Measurements from ENCODE around the gene STK33.

The STK33 gene

DNA sequence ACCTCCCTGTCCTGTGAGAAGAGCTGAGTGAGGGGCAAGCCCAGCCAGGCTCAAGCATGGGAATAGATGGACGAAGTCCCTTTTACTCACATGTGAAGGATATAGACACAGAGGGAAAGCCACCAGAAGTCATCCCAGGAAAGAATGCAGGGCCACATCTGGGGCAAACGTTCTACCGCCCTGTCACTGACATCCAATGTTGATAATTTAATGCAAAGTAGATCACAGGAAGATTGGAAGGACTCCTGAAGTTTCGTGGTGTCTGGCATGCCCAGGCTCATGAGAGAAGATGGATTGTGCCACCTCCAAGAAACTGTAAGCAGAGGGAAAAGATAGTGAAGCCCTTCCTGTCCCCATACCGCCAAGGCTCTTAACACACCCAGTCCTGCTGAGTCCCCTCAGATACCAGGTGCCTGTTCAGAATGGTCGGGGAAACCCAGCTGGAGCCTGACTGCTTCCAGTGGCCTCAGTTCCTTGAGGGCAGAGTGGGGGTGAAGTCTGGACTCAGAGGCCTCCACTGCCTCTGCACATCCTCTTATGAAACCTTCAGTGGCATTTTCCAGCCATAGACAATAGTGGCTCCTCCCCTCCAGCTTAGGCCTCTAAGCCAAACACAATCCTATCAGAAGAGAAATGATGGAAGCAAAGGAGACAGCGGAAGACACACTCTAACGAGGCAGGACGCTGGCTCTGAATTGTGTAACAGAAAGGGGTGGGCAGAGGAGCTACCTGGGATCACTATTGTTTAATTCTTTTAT, 7.5 kb upstream of the STK33 start:
- DNase-seq: no peak

DNA sequence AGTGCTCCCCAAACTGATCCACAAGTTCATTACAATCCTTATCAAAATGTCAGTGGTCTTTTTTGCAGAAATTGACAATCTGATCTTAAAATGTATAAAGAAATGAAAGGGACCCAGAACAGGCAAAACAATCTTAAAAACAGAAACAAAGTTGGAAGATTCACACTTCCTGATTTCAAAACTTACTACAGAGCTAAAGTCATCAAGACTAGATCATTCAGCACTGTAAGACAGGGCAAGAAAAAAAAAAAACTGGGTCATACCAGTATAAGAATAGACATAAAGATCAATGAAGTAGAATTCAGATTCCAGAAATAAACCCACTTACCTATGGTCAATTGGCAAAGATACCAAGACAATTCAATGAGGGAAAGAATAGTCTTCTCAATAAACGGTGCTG, 4.5 kb upstream of the STK33 start:
- DNase-seq: no peak

DNA sequence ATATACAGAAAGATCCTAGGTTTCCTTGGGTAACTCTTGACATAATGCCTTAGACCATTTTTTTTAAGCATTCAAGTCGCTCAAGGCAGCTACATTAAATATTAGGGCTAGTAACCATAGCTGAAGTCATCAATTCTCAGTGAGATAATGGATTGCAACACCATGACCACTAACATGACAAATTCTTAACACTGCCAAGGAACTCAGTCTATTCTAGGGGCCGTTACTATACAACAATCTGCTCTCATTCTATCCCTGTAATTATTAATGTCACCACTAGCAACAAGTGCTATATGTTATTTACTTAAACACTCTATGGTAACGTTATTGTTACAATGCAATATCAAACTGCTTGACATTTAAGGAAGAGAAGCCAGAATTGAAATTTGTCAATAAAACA, 3.2 kb upstream of the STK33 start:
- no peak for DNase-seq

DNA sequence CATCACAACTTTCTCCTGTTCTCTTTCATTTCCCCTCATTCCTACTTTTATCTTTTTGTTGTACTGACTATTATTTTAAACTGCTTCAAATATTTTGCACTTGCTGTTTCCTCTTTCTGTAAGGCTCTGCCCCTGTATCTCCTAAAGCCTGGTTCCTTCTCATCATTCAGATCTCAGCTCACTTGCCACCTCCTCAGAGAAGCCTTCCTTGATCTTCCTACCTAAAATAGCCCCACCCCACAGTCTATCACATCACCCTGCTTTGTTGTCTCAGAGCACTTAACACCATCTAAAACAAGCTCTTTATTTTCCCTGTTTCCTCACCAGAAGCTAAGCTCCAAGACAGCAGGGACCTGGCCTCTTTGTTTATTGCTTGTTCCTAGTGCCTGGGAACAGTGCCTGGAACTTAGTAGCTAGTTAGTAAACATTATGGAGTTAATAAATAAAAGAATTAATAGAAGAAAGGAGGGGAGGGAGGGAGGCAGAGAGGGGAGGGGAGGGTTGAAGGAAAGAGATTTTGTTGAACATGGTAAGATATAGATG, 2.5 kb upstream of the STK33 start:
- no peak for DNase-seq

DNA sequence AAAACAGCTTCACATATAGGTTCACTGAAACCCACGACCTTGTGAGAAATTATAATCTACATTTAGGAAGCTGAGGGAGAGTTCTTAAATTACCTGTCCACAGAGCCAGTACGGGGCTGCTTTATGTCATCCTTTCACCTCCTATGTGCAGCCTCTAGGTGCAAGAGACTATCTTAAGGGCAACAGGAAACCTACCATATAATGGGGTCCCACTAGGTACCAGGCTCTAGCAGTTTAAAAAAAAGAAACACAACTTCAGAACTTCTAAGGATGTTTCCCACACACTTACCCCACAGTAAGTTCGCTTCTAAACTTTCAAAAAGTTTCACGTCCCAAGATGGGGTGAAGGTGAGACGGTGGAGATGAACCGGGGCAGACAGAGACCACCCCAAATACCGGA, 573 bp downstream of the STK33 start:
- DNase-seq: no peak

DNA sequence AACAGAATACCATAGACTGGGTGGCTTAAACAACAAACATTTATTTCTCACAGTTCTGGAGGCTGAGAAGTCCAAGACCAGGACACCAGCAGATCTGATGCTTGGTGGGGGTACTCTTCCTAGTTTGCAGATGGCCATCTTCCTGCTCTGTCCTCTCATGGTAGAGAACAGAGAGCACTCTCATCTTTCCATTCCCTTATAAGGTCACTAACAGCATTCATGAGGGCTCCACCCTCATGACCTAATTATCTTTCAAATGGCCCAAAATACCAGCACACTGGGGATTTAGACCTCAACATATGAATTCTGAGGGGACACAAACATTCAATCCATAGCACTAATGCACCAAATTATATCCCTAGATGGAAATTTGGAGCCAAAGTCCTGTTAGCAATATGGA, 6.1 kb downstream of the STK33 start:
- DNase-seq: no peak

DNA sequence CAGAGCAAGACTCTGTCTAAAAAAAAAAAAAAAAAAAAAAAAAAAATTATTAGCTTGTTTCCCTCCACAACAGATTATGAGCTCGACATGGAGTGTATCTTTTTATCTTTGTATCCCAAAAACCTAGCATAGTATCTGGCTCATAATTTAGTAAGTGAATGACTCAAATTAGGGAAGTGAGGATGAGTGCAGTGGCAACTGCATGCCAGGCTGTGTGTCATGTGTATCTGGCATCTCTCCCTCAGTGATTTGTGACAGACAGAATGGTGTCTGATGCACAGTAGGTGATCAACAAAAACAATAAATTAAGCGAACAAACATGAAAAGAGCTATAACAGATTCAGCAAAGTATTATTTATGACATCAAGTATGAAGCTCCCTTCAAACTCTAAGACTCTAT, 7.2 kb downstream of the STK33 start:
- no peak for DNase-seq

DNA sequence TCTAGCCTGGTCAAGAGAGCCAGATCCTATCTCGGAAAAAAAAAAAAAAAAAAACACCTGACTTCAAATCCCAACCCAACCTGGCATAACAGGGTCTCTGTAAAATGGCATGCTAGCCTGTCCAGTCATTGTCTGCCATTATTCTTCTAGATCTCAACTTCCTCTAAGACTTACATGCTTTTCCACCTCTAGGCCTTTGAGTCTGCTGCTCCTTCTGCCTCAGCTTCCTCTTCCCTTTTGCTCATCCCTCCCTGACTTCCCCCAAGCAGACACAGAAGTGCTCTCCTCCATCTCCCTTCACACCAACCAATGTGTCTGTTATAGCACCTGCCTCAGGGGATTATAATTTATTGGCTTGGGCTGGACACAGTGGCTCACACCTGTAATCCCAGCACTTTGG, 7.8 kb downstream of the STK33 start:
- no peak for DNase-seq

DNA sequence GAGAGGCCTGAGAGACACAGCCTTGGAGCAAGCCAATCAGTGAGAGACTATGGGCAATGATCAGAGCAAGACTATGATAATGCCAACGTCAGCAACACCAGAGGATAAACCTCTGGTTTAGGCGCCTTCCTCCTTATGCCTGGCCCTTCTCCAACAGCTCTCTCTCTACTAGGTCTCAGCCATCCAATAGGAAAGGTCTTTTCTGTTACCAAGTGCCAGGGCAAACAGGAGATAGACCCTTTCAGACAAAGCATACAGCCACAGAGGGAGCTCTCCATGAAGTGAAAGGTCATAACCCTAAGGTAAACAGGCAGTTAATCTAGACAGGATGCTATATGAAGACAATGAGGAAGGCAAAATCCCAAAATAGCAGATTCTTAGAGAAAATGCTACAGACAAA, 9.5 kb downstream of the STK33 start:
- DNase-seq: no peak

DNA sequence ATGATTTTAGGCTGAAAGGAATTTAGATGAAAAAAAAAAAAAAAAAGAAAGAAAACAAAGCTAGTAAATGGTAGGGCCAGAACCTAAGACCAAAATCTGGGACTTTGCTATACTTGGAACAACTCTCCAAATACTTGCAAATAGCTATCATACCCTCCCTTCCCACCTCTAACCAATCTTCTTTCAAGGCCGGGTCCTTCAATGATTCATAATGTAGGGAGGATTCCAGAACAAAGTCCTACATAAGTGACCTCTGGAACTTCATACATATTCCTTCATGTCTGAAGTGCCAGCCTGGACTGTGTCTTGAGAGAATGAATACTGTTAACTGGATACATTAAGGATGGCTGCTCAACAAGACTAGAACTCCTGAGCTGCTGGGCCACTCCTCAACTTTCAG, 9.9 kb downstream of the STK33 start:
- no peak for DNase-seq

DNA sequence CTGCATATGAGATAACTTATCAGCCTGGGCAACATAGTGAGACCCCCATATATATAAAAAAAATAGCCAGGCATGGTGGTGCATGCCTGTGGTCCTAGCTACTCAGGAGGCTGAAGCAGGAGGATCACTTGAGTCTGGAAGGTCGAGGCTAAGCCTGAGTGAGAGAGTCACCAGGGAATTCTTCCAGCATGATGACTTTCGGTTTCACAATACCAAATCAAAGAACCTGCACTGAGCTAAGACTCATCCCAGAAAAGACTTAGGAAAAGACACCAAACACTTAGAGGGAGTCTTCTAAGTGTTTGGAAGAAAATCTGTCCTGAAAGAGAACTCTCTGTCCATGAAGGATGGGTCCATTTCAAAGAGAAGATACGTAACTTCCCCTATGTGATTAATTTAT, 12.7 kb downstream of the STK33 start:
- no peak for DNase-seq

DNA sequence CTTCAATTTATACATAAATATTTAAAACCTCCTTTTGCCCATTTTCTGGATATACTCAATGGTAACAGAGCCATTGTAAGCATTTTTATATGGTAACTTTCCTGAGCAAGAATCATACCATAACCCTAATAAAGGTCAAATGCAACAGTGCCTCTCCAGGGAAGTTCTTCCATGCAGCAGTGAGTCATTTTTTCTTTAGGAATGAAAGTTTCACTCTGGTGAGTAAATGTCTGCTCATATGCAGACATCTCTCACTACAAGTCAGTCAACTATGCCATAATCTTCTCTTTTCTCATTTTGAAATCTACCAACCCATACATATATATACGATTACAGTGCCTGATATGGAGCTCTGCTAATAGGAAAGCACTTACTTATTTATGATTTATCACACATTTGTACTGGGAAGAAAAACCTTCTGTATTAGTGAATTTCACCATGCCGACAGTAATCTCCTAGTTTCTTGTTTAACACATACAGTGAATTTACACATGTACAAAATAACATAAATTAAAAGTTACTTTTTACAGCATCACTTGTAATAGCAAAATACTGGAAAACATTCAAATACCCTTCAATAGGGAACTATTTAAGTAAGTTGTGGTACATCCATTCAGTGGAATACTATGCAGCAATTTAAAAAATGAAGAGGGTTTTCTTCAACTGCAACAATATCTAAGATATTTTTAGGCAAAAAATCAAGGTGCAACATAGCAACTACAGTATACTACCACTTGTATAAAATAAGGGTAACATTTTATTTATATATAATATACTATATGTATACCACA, 16.0 kb downstream of the STK33 start:
- DNase-seq: no peak

DNA sequence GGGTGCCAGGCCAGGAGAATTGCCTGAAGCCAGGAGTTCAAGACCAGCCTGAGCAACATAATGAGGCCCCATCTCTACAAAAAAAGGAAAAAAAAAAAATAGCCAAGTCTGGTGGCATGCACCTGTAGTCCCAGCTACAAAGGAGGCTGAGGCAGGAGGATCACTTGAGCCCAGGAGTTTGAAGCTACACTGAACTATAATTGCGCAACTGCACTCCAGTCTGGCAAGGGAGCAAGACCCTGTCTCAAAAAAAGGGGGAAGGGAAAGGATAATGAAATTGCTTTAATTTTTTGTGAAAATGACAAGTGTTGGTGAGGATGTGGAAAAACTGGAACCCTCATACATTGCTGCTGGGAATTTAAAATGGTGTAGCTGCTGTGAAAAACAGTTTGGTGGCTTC, 19.2 kb downstream of the STK33 start:
- DNase-seq: no peak

DNA sequence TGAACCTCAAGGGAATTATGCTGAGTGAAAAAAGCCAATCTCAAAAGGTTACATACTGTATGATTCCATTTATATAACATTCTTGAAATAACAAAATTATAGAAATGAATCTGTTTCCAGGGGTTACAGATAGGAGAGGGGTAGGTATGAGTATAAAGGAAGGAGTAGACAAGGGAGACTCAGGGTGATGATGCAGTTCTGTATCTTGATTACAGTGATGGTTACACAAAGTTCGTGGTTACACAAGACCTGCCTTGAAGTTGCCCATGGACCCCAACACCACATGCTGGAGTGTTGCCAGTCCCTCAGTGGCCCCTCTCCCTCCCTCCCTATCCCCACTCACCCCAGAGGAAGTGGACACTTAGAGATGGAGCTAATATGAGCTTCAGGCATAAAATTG, 20.3 kb downstream of the STK33 start:
- no peak for DNase-seq

DNA sequence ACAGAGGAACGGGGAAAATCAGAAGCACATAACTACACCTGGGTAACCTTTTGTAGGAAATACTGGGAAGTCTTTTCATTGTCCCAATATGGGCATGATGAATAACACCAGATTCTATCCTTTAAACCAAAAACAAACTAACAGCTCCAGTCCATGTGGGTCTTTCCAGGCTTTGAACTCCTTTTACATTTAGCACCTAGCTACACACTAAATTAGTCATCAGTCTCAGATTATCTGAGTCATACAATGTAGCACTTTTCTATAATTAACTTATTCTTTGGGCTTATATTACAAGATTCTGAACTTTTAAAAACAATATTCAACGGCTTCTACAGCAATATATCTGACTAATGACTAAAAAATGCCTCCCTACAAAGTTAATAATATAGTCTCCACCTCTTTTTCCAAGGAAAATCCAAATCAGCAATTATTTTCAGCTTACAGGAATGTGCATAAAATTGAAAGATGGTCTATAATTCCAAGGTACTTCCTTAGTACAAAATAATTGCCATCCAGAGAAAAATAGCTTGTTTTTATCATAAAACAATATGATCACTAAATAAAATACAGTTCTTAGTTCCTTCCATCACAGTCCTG, 26.3 kb downstream of the STK33 start:
- DNase-seq: no peak

DNA sequence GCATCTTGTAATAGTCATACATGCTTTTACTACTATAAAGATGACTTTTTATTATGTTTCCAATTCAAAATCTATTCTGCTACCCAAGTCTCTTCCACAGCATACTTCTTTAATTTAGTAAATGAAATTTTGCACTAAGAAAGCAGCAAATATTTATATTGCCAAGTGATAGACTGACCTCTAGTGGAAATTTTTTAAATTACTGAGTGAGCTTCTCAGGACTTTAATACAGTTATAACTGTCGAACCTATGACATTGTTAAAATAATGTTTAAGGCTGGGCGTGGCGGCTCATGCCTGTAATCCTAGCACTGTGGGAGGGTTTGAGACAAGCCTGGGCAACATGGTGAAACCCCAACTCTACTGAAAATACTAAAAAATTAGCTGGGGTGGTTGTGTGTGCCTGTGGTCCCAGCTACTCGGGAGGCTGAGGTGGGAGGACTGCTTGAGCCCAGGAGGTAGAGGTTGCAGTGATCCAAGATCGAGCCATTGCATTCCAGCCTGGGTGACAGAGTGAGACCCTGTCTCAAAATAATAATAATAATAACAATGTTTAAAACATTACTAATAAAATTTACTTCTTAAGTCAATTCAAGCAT, 27.3 kb downstream of the STK33 start:
- DNase-seq: no peak

DNA sequence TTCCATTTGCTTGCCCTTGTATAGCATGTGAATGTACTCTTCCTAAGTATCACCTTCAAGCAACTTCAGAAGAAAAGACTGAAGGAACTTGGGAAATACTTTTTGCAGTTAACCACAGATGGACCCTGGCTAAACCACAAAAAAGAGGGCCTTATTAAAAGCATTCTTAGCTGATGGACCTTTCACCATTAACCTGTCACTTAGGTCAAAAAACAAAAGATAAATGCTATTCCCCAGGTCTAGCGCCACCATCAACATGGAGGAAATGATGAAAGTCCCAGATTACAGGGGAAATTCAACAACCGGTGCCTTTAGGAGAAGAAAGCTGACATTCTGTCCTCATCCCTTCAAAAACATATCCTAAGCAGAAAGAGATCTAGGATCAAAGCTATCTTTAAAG, 29.5 kb downstream of the STK33 start:
- DNase-seq: no peak

DNA sequence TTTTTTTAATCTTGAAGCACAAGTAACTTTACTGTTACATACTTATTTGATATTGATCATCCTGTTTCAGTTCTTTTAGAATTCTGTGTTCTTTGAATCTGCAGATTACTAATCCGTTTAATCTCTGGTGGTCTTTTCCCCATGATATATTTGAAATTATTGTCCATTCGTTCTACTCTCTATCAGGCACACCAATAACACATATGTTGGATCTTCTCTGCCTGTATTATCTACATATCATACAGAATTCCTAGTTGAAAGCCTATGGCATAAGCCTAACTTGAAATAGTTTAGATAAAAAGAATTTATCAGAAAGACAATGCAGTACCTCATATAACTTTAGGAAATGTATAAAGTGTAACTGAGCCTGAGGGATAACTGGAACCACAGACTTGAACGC, 32.6 kb downstream of the STK33 start:
- DNase-seq: no peak

DNA sequence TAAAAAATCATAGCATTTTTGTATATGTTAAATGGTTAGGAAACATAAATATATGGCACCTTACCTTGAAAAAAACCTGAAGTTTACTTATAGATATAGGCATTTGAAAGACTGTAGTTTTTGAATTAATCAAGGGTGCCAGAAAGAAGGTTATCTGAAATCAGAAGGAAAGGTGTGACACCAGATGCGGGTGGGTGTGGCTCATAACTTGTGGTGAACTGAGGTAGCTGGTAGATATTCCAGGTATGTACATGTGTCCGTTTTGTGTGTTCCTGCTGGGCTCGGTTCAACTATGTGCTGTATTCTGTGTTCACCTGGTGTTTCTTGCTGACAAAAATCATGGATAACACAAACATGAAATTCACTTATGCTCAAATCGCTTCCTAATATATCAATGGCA, 35.6 kb downstream of the STK33 start:
- DNase-seq: no peak

DNA sequence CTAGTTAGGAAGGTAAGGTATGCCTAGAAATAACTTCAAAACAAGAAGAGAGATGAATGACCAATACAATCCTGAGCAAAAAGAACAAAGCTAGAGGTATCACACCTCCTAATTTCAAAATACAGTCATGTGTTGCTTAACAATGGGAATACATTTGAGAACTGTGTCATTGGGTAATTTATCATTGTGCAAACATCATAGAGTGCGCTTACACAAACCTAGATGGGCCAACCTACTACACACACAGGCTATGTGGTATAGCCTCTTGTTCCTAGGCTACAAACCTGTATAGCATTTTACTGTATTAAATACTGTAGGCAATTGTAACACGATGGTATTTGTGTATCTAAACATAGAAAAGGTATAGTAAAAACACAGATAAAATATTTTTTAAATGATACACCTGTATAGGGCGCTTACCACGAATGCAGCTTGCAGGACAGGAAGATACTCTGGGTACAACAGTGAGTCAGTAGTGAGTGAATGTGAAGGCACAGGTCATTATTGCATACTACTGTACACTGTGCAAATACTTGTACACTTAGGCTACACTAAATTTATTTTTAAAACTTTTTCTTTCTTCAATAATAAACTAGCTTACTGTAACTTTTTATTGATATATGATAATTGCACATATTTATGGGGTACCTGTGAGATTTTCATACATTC, 48.2 kb downstream of the STK33 start:
- no peak for DNase-seq

DNA sequence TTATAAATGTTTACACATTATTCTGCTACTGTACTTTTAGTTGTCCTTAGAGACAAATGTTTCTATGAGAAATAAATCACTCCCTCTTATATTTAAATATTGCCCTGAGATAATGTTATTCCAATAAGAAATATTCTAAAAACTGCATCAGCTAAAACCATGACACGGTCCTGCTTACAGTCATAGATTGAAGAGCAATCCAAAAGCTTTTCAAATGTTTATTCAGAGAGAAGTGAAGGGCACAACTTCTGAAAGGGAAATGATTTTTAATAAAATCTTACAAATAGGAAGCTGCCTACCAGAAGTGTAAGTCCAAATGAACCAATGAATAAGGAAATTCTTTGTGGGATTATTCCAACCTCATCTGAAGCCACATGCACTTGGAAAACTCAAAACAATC, 49.2 kb downstream of the STK33 start:
- DNase-seq: no peak

DNA sequence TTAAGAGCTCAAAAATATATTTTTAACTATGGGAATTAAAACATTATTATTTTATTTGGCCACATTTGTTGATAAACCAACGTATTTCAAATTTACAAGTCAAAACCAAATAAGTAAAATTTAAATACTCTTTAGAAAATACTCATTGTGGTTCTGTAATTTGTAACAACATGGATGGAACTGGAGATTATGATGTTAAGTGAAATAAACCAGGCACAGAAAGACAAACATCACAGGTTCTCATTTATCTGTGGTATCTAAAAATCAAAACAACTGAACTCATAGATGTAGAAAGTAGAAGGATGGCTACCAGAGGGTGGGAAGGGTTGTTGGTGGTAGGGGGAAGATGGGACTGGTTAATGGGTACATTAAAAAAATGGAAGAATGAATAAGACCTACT, 50.8 kb downstream of the STK33 start:
- no peak for DNase-seq

DNA sequence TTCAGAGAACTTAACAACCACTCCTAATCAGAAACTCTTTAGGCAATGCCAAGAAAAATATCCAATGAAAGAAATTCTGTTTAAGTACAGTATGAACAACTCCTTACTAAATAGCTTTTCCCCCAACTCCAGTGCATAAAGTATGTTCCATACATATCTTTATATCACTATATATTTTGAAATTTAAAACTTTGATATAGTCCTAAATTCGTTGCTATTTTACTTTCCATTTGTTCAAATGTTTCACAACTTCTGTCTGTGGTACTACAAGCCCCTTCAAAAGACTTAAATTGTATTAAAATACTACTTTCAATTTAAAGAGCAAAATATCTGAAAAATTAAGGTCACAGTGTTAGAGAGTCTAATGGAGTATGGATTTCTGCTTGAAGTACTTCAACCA, 52.6 kb downstream of the STK33 start:
- no peak for DNase-seq

Measured in activated CD4-positive, CD25-positive, alpha-beta regulatory T cell (primary cell).